GM12878 (cell line): ENCODE results near the gene FGFBP3. TPM values are rescaled to one million over a fixed set of nuclear protein-coding genes. Genes with fewer than 3 reads are reported as not detected.
"Not testable (repeated sequence)": the region's sequence is repeated elsewhere in the genome, so short reads cannot be mapped to it uniquely, and the experiment has no call there.

Experiments used
- ATAC-seq: fragments of 200-7000 bp; cut with Tn5 transposase; 3 replicates; pipeline ENCODE4 v1.9.1; 2020; ENCODE audit warnings: mild to moderate bottlenecking, moderate library complexity
- BruUV-seq: library from RNA; stranded (reverse); fragments of 400-500 nt; replicated peaks from 2 replicates; lab custom pipeline; 2021; lab: Mats Ljungman, UMichigan
- CTCF ChIA-PET: fragments of 300-600 bp; sonication (Branson Sonifier 250); formaldehyde crosslinking; extraction: SDS; loops from one replicate; lab custom pipeline; 2021; ENCODE audit warnings: inconsistent platforms; lab: Yijun Ruan, JAX
- POLR2A ChIA-PET: fragments of 350-600 bp; formaldehyde crosslinking; extraction: SDS; loops from one replicate; lab custom pipeline; 2021; ENCODE audit warnings: inconsistent platforms; lab: Charles Lee
- RAD21 ChIA-PET: fragments of 300-600 bp; sonication (Branson Sonifier 250); formaldehyde crosslinking; loops from one replicate; lab custom pipeline; 2023; ENCODE audit warnings: antibody characterized with exemption; ENCODE audit not compliant: unreplicated experiment; lab: Charles Lee
- SMC1A ChIA-PET: fragments of 300-600 bp; sonication (Branson Sonifier 250); formaldehyde crosslinking; loops from one replicate; lab custom pipeline; 2023; ENCODE audit not compliant: unreplicated experiment, uncharacterized antibody; lab: Charles Lee
- DNase-seq: peaks from one replicate; pipeline ENCODE4 v3.0.0-alpha.2; 2011; ENCODE audit warnings: low read depth, low spot score
- FAIRE-seq: peaks from 3 replicates; lab custom pipeline; 2011; peaks lifted over from hg19 to GRCh38; lab: Jason Lieb, UNC
- H2AFZ ChIP-seq: 2 replicates; pipeline ENCODE4 v1.6.0; 2011; ENCODE audit warnings: low read depth, low read length, control low read depth; ENCODE audit not compliant: control insufficient read depth
- H3K27ac ChIP-seq: 2 replicates; pipeline ENCODE4 v1.5.1; 2011; ENCODE audit warnings: control low read depth; ENCODE audit not compliant: control insufficient read depth, insufficient read depth
- H3K27me3 ChIP-seq, 2 experiments: replicated peaks in 1 of 2; 2 replicates each; pipeline versions ENCODE4 v1.6.0 to v1.6.1; 2011; ENCODE audit warnings: low read length in 1 of 2; ENCODE audit not compliant: control insufficient read depth in 2 of 2, insufficient read depth in 2 of 2
- H3K36me3 ChIP-seq, 2 experiments: 2 replicates each; pipeline ENCODE4 v1.5.1; 2011; ENCODE audit warnings: low read length in 1 of 2; ENCODE audit not compliant: control insufficient read depth in 2 of 2, insufficient read depth in 2 of 2
- H3K4me1 ChIP-seq: 2 replicates; pipeline ENCODE4 v1.6.1; 2011; ENCODE audit warnings: mild to moderate bottlenecking, low read length, moderate library complexity, mixed read lengths; ENCODE audit not compliant: control insufficient read depth, insufficient read depth
- H3K4me2 ChIP-seq: 2 replicates; pipeline ENCODE4 v1.6.0; 2011; ENCODE audit warnings: control low read depth; ENCODE audit not compliant: control insufficient read depth, insufficient read depth
- H3K4me3 ChIP-seq: fragments of 200-600 bp; sonication (generic); 2 replicates; pipeline ENCODE4 v1.5.1; 2016
- H3K79me2 ChIP-seq: 2 replicates; pipeline ENCODE4 v1.6.0; 2011; ENCODE audit warnings: low read length; ENCODE audit not compliant: control insufficient read depth, insufficient read depth
- H3K9ac ChIP-seq: 2 replicates; pipeline ENCODE4 v1.8.0; 2011; ENCODE audit warnings: low read length, control low read depth, mixed read lengths; ENCODE audit not compliant: control insufficient read depth, insufficient read depth
- H3K9me3 ChIP-seq: replicated peaks from 3 replicates; pipeline ENCODE4 v1.5.1; 2011; ENCODE audit warnings: mild to moderate bottlenecking, low read length; ENCODE audit not compliant: control insufficient read depth, insufficient read depth
- H4K20me1 ChIP-seq: 2 replicates; pipeline ENCODE4 v1.6.0; 2011; ENCODE audit not compliant: control insufficient read depth, insufficient read depth
- ATF2 ChIP-seq: IDR thresholded peaks from 2 replicates; pipeline ENCODE4 v1.6.1; 2012; ENCODE audit warnings: low read length, inconsistent platforms
- EED ChIP-seq: sonication (generic); IDR thresholded peaks from 2 replicates; pipeline ENCODE4 v1.6.1; 2016; ENCODE audit warnings: antibody characterized with exemption, low read depth
- RAD51 ChIP-seq: fragments of 450-650 bp; IDR thresholded peaks from 2 replicates; pipeline ENCODE4 v1.6.1; 2016; ENCODE audit warnings: moderate library complexity, mild to moderate bottlenecking, inconsistent platforms
- SPI1 ChIP-seq: IDR thresholded peaks from 2 replicates; pipeline ENCODE4 v1.6.1; 2011; ENCODE audit warnings: low read depth, mild to moderate bottlenecking, low read length, moderate library complexity, borderline replicate concordance; ENCODE audit not compliant: insufficient read depth
- WGBS: methylation state at CpG from one replicate; pipeline ENCODE4 v1.1.6; 2016; ENCODE audit warnings: low lambda C conversion rate; ENCODE audit not compliant: insufficient replicate concordance, insufficient coverage; ENCODE audit errors: missing lambda C conversion rate; 5-methylcytosine and 5-hydroxymethylcytosine counted together
- in situ Hi-C: fragments of 300-500 bp; cut with MboI; formaldehyde crosslinking; loops from 9 replicates; pipeline ENCODE4 v1.14.3; 2018; ENCODE audit warnings: mixed read lengths
- intact Hi-C: fragments of 100-400 bp; cut with micrococcal nuclease; formaldehyde crosslinking; loops from one replicate; pipeline ENCODE4 v1.14.2; 2022; ENCODE audit not compliant: unreplicated experiment
- polyA plus RNA-seq, 11 experiments: library from polyadenylated mRNA; depleted of rRNA in 4 of 11; unstranded in 6 of 11; stranded (reverse) in 5 of 11; fragments of >200 nt; fragmentation: Nextera tagmentation in 4 of 11; fragmentation: Illumina TruSeq in 1 of 11; extraction: Ambion mirVana in 4 of 11; extraction: Trizol in 1 of 11; gene quantifications; 1 replicate in 1 of 11; 2 replicates in 10 of 11; pipeline versions ENCODE4 v1.2.1 to v1.2.3, GENCODE V29; 2011 to 2016; ENCODE audit warnings: inconsistent platforms in 2 of 11, missing spikeins in 2 of 11, low read depth in 1 of 11
- total RNA-seq, 4 experiments: library from RNA; depleted of rRNA in 3 of 4; stranded (reverse); fragments of >200 nt in 3 of 4; fragmentation: Illumina TruSeq in 1 of 4; extraction: Trizol in 1 of 4; gene quantifications; 2 replicates each; pipeline versions ENCODE4 v1.2.1 to v1.2.3, GENCODE V29; 2013 to 2021

Gene FGFBP3
- total and polyA plus RNA-seq, 10 of the 15 experiments (the other 5 are each of a cell fraction or from before 2014, with no cell fraction given), result 0.08 to 1.0 (median 0.23) TPM

GRCh38 chr10:91896212-91896756 is 13.0 kb downstream of the FGFBP3 start:
- DNase-seq, result no peak
- no peak for ATAC-seq
- POLR2A ChIA-PET, result no interaction called here
- H3K27ac ChIP-seq, result no peak overlapping the region
- H4K20me1 ChIP-seq, result no peaks in the 10 kb centered on the region
- no peak for FAIRE-seq
- SMC1A ChIA-PET, result no interaction called here
- in situ Hi-C loops (no loop called here), intact Hi-C loops (no loop called here)
- H3K4me1 ChIP-seq, result no peaks in the 10 kb centered on the region; the same call in 1 of the 2 replicates
- no TSS peak for BruUV-seq
- no peak overlapping the region for H2AFZ ChIP-seq
- no peaks in the 10 kb centered on the region for H3K27me3 ChIP-seq
- CTCF ChIA-PET, result no interaction called here
- H3K4me2 ChIP-seq, result no peak overlapping the region
- RAD21 ChIA-PET, result no interaction called here
- no peak overlapping the region for H3K9ac ChIP-seq
- no peaks in the 10 kb centered on the region for H3K9me3 ChIP-seq
- H3K4me3 ChIP-seq, result no peak overlapping the region
- no peaks in the 10 kb centered on the region for H3K36me3 ChIP-seq
- WGBS, result 23% methylated on average over 3 of the region's 3 CpGs
- H3K79me2 ChIP-seq, result no peaks in the 10 kb centered on the region
- TF ChIP-seq ATF2, result no peak
- TF ChIP-seq, all 136 proteins: peak for 0

- H3K79me2 ChIP-seq, H3K4me3 ChIP-seq, RAD21 ChIA-PET, H3K27ac ChIP-seq, BruUV-seq: not testable (repeated sequence)
- TF ChIP-seq RAD51 (peak; percentile 35; the same call in 1 of the 2 replicates), SPI1 (peak; percentile 50; the same call in 1 of the 2 replicates), EED (0 out of 2 replicates have a peak, but pooled peaks have one; percentile 19)
- TF ChIP-seq, all 136 proteins: peak for 3; not testable (repeated sequence) for 133
- in situ Hi-C loops, H3K27me3 ChIP-seq, intact Hi-C loops, CTCF ChIA-PET, DNase-seq, H4K20me1 ChIP-seq, H2AFZ ChIP-seq, FAIRE-seq, H3K9ac ChIP-seq, H3K4me1 ChIP-seq, H3K36me3 ChIP-seq, POLR2A ChIA-PET, H3K4me2 ChIP-seq, H3K9me3 ChIP-seq, ATAC-seq: not testable (repeated sequence)
- SMC1A ChIA-PET, result interaction anchor here (1.3 kb wide), 1 partner anchor 11 kb away, joined by 3 read pairs; no protein-coding TSS in a partner anchor
- WGBS, result 33% methylated on average over 14 of the region's 14 CpGs
Measured at GRCh38 chr10:91894261-91894685, 15.0 kb downstream of the FGFBP3 start.
